Amniotic epithelial cell (primary cell): Measurements from ENCODE around the gene AMZ1.
"Not testable (repeated sequence)": the region's sequence is repeated elsewhere in the genome, so short reads cannot be mapped to it uniquely, and the experiment has no call there.

Source experiments
- DNase-seq: peaks from one replicate; pipeline ENCODE4 v3.0.0-alpha.2; 2010; ENCODE audit warnings: low read depth

AMZ1 gene

DNA sequence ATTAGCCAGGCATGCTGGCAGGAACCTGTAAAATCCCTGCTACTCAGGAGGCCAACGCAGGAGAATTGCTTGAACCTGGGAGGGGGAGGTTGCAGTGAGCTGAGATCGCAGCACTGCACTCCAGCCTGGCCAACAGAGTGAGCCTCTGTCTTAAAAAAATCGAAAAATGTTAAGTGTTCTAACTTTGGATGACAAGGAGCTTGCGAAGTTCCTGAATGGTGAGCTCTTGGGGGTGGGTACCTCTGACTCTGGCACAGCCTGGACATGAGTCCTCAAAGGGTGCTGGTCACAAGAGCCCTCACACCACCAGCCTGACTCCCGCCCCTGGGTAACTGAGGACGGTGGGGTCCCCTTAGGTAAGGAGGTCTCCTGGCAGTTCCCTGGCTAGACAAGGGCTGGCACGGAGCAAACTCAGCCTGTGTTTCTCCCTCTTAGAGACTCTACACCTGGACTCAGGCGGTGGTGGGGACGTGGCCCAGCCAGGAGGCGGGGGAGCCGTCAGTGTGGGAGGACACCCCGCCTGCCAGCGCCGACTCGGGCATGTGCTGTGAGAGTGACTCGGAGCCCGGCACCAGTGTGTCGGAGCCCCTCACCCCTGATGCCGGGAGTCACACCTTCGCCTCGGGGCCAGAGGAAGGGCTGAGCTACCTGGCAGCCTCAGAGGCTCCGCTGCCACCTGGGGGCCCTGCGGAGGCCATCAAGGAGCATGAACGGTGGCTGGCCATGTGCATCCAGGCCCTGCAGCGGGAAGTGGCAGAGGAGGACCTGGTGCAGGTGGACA, 24.1 kb downstream of the AMZ1 start:
- DNase-seq: no peak

- no peak for DNase-seq
These were observed 25.4 kb downstream of the AMZ1 start for GRCh38 chr7:2713370-2713769.

DNA sequence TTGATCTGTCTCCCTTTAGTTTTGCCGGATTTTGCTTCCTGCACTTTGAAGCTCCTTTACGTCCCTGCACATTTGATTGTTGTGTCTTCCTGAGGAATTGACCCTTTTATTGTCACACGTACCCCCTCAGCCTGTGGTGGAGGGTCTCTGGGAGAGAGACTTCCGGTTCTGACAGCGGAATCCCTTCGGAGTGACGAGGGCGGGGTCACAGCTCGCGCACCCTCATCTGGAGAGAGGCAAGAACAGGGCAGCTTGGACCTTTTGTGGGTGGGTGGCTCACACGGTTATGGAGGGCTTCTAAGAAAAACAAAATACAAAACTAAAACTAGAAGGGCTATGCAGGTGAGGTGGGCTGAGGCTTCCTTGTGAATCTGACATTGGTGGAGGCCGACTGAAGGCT, 26.0 kb downstream of the AMZ1 start:
- no peak for DNase-seq

- DNase-seq: no peak
These were observed 26.6 kb downstream of the AMZ1 start for GRCh38 chr7:2714636-2715035.

DNA sequence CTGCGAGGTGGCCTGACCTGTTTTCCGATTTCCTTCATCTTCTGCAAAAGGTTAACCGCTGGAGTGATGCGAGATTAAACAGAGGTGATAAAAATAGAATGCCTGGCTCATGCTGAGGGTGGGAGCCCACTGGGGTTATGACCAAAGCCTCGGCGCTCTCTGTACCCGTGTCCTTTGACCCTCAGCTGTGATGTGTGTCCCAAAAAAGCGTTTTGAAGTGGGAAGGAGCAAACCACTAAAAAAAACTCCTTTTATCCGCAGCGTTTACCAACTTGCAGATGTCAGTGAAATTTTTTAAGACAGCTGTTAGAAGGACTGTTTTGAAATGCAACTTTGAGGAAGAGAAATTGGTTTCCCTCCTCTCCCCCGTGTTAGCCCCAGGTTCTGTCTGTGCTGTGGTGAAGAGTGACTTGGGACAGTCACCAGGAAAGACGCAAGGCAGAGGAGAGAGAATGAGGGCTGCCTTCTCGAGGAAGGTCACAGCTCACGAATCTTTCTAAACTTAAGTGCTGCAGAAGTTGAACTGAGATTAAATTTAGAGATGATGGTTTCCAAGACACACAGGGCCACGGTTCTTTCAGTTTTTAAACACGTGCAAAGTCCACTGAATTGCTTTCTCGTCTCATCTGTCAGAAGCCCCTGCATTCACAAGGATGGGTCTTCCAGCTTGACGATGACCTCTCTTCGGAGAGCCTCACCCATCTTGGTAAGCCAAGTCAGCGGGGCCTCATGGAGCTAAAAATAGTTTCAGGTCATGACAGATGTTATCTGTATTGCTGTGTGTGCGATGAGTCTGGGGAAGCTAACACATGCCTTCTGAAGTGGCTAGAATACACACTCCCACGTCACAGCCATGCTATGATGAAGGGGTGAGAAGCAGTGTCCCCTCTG, 27.6 kb downstream of the AMZ1 start:
- DNase-seq: peak; percentile 18

DNA sequence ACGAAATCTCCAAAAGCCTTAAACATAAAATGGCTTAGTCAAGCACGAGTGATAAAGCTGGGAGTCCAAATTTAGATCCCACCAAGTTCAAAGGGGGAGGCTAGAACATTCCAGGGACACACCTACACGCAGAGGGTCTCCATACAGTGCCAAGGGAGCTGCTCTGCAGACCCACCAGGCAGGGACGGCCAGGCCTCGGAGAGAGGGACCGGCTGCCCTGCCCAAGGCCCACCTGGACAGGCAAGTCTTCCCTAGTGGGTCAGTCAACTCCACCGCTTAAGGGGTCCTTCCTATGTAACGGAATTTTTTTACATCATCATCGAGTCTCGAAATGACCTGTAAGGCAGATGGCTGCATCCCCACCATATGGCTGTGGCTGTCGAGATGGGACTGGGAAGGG, 28.5 kb downstream of the AMZ1 start:
- DNase-seq: no peak

DNA sequence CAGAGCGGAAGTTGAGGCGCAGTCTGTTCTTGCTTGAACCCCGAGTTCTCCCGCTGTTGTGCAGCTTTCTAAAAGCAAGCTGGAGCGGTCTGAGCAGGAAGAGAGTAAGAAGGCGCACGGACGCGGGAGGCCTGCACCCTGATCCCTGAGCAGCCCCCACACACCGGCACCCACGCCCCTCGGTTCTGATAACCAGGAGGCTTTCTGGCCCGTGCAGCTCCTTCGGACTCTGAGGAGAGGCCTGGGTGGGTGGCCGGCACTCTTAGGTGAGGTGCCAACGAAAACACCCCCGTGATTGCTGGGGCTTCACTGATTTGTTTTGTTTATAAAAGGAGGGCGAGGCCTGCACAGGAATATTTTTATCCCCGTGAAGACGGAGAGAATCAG, 28.9 kb downstream of the AMZ1 start:
- no peak for DNase-seq

GRCh38 chr7:2717293-2718261, 29.6 kb downstream of the AMZ1 start:
- DNase-seq: peak; percentile 85

DNA sequence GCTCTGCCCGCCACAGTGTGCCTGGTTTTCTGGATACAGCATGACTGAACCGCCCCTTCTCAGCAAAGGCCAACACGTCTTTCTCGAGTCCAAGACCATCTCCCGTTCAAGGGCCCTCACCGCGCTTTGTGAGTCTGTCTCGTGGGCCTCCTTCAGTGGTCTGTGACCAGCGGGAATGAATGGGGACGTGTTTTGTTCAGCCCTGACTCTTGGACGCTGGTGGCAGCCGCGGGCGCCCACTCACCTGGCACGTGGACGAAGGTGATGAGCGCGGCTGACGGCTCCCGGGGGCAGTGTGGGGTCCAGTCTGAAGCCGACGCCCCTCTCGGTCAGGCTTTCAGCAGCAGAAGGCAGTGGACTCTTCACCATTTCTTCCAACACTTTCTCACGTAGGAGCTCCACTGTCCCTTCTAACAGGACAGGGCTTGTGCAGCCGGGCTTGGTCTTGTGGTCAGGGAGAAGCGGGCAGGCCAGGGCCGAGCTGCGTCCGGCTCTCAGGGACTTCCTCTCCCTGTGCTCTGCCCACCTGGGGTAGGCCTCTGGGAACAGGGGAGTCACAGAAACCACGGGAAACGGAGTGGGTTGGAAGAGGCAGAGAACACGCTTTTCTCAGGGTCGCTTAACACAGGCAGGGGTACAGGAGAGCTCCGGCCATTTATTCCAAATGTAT, 30.4 kb downstream of the AMZ1 start:
- DNase-seq: no peak

GRCh38 chr7:2719007-2719406, 31.0 kb downstream of the AMZ1 start:
- no peak for DNase-seq

DNA sequence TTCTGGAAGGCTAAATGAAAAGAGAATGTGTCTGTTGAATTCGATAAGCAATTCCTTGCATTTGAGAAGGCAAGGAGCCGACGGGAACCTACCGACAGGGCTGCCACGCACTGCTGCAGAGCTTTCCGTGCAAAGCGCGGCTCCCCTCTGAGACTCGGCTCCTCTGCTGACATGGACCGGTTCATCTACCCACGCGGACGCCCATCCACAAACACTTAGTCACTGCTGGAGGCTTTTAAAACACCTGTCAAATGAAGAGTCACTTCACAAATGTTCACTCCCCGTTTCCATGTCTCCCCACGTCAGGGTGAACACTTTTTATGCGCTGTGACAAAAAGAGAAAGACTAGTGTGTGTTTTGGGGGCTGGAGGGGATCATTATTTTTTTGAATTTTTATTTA, 32.0 kb downstream of the AMZ1 start:
- DNase-seq: no peak

DNA sequence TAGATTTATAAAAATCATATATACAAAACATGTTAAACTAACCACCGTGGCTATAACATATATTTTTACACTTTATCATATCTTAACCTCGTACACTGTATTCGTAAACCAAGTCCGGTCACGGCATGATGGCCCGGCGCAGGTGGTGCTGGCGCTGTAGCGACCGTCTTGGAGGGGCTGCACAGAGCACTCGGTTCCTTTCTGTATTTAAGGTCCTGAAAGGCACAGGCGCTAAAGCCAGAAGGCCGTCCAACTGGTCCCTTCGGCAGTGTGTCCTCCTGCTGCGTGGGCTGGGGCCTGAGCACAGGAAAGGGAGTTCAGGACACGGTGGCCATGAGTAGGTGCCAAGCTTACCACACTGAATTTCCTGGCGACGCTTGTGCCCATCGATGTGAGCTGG, 33.8 kb downstream of the AMZ1 start:
- DNase-seq: no peak

DNA sequence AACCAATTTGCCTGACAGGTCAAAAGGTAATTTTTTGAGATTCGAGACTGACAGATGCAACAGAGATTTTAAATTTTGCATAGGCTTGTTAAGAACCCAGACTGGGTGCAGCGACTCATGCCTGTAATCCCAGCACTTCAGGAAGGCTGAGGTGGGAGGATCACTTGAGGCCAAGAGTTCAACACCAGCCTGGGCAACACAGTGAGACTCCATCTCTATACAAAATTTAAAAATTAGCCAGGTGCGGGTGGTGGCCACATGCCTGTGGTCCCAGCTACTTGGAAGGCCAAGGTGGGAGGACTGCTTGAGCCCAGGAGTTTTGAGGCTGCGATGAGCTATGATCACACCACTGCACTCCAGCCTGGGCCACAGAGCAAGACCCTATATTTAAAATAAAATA, 34.6 kb downstream of the AMZ1 start:
- no peak for DNase-seq

- DNase-seq: no peak
These were observed 35.3 kb downstream of the AMZ1 start for GRCh38 chr7:2723138-2723850.

DNA sequence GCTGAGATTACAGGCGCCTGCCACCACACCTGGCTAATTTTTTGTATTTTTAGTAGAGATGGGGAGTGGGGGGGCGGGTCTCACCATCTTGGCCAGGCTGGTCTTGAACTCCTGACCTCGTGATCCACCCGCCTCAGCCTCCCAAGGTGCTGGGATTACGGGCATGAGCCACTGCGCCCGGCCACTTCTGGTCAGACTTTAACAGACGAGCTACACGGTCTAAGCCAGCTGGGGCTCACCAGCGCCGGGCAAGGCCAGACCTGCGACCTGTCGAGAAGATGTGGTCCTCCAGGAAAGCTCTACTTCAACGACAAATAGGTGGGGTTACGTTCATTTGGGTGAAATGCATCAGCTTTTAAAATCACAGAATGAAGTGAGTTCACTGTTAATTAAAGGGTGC, 36.0 kb downstream of the AMZ1 start:
- DNase-seq: not testable (repeated sequence)

DNA sequence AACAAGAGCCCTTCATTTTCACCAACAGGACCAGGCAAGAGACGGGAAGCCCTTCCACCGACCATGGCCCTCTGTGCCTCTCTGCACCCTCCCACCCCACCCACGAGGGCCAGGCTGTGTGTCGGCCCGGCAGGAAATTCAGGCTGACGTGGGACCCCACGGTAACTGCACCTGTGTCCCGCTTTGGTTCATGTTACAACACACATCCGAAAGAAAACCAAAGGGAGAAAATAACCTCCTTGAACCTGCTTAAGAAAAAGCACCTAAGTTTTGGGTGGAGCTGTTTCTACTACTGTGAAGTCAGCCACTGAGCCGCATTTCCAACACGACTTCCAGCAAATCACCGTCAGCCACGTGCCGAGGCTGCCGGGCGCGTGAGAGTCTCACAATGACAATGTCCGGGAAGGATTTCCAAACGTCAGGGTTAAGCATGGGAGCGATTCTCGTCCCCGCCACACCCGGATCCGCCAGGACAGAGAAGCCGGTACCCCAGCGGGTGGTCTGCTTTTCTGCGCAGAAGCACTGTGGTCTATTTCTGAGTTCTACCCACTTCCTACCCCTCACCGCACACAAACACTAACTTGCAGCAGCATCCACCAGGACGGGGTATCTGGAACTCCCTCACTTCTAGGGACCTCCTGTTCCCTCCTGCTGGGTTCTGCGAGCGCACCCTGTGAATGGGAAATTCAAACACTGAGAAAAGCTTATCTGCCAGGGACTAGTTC, 36.6 kb downstream of the AMZ1 start:
- DNase-seq: no peak

DNA sequence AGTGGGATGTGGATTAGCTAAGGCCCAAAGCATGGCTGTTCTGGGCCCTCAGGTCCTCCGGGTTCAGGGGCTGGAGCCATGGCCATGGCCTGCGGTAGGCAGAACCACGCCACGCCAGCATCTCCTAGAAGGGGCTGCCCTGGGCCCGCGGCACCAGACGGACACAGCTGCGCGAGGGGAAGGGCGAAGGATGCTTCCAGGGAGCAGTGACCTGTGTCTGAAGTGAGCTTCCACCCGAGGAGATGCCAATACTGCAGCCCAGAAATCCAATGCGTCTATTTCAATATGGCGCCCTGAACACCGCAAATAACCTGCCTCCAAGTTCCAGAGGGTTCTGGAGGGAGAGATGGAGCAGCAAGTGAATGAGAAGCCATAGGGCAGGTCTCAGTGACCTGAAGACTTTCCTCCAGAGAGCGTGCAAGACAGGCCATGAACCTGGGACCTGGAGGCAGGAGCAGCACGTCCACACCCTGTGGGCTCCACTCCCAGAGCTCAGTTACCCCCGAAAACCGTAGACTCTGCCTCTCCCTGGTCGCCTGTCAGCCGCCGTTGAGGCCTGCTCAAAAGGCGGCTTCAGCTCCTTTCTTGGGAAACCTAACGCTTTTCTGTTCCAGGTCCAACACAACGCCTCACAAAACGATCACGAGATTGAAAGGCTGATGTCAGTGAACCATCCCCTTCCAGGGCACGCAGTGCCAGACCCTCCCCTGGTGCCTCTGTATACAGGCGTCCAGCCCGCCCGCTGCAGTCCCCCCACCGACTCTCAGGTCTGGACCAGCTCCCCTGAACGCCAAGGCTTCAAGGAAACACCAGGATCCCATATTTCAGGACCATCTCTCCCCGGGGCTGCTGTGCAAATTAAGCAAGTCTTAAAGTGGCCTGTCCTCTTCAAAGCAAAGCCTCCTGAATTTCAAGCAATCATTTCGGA, 37.4 kb downstream of the AMZ1 start:
- no peak for DNase-seq

- DNase-seq: no peak
These were observed 38.5 kb downstream of the AMZ1 start for GRCh38 chr7:2726316-2727018.

GRCh38 chr7:2727206-2727605, 39.2 kb downstream of the AMZ1 start:
- DNase-seq: not testable (repeated sequence)
